Transverse colon (tissue), 4 donors: Measurements from ENCODE around the gene TXN.

ENCODE experiments used
- CTCF ChIP-seq, 5 experiments: fragments of 200-600 bp in 3 of 5; fragments of 450-650 bp in 2 of 5; sonication (generic) in 3 of 5; IDR thresholded peaks; 1 replicate in 2 of 5; 2 replicates in 3 of 5; pipeline ENCODE4 v1.5.1; 2016 to 2017; ENCODE audit warnings: antibody characterized with exemption in 5 of 5, inconsistent platforms in 3 of 5, mild to moderate bottlenecking in 2 of 5, moderate library complexity in 1 of 5
- EP300 ChIP-seq: sonication (generic); formaldehyde crosslinking; IDR thresholded peaks from one replicate; pipeline ENCODE4 v1.6.1; 2017; ENCODE audit warnings: antibody characterized with exemption, low read depth
- POLR2AphosphoS5 ChIP-seq, 3 donors: sonication (generic); formaldehyde crosslinking; IDR thresholded peaks; one replicate each; pipeline ENCODE4 v1.6.1; 2016; ENCODE audit warnings: antibody characterized with exemption in 3 of 3

- TF ChIP-seq EP300 (no peak), CTCF (IDR thresholded peaks at IDR 0.05) (no peak), POLR2AphosphoS5 (IDR thresholded peaks at IDR 0.05) (no peak)
Observed at GRCh38 chr9:110257097-110257841, 962 bp upstream of the TXN start.
